Motor neuron (in vitro differentiated cells): Measurements from ENCODE around the gene UBALD1. TPM values are rescaled to one million over a fixed set of nuclear protein-coding genes. Genes with fewer than 3 reads are reported as not detected.
"Not testable (repeated sequence)": the region's sequence is repeated elsewhere in the genome, so short reads cannot be mapped to it uniquely, and the experiment has no call there.

ENCODE experiments used
- ATAC-seq, 8 experiments: fragments of 200-7000 bp; cut with Tn5 transposase; replicated peaks in 6 of 8; 2 replicates each; pipeline ENCODE4 v1.8.0; 2021; ENCODE audit warnings: mild to moderate bottlenecking in 8 of 8, moderate library complexity in 8 of 8
- H3K27ac ChIP-seq, 2 donors: fragments of 250-450 bp; sonication (Bioruptor Pico); 2 replicates each; pipeline ENCODE4 v1.9.0; 2021; ENCODE audit warnings: antibody characterized with exemption in 2 of 2, mild to moderate bottlenecking in 2 of 2, moderate library complexity in 1 of 2
- H3K4me1 ChIP-seq, 2 donors: fragments of 250-450 bp; sonication (Bioruptor Pico); replicated peaks in 1 of 2; 2 replicates each; pipeline ENCODE4 v1.6.1; 2021; ENCODE audit warnings: antibody characterized with exemption in 2 of 2, mild to moderate bottlenecking in 2 of 2, moderate library complexity in 1 of 2
- H3K4me3 ChIP-seq, 5 donors: fragments of 250-450 bp; sonication (Bioruptor Pico); 2 replicates each; pipeline ENCODE4 v1.9.0; 2021; ENCODE audit warnings: antibody characterized with exemption in 5 of 5, mild to moderate bottlenecking in 5 of 5, moderate library complexity in 4 of 5
- WGBS, 10 experiments: fragments of 450-650 bp; shearing (Covaris generic); methylation state at CpG; one replicate each; pipeline ENCODE4 v1.0.0; 2022; 5-methylcytosine and 5-hydroxymethylcytosine counted together
- in situ Hi-C, 9 experiments: fragments of 400-800 bp; cut with MboI; loops; one replicate each; pipeline ENCODE4 v1.15.0; 2021; ENCODE audit warnings: low sequenced_read_pairs in 9 of 9, low pct_unique_long_range_greater_than_20kb in 2 of 9; ENCODE audit not compliant: unreplicated experiment in 9 of 9
- total RNA-seq, 8 experiments: library from RNA; unstranded; fragments of 300-600 nt; gene quantifications; 2 replicates each; pipeline versions ENCODE4 v1.2.3 to v1.2.4, GENCODE V29; 2022

Gene UBALD1
- total RNA-seq, 8 experiments from 2014 or later = 6.9 to 20.8 (median 11.3) TPM

DNA sequence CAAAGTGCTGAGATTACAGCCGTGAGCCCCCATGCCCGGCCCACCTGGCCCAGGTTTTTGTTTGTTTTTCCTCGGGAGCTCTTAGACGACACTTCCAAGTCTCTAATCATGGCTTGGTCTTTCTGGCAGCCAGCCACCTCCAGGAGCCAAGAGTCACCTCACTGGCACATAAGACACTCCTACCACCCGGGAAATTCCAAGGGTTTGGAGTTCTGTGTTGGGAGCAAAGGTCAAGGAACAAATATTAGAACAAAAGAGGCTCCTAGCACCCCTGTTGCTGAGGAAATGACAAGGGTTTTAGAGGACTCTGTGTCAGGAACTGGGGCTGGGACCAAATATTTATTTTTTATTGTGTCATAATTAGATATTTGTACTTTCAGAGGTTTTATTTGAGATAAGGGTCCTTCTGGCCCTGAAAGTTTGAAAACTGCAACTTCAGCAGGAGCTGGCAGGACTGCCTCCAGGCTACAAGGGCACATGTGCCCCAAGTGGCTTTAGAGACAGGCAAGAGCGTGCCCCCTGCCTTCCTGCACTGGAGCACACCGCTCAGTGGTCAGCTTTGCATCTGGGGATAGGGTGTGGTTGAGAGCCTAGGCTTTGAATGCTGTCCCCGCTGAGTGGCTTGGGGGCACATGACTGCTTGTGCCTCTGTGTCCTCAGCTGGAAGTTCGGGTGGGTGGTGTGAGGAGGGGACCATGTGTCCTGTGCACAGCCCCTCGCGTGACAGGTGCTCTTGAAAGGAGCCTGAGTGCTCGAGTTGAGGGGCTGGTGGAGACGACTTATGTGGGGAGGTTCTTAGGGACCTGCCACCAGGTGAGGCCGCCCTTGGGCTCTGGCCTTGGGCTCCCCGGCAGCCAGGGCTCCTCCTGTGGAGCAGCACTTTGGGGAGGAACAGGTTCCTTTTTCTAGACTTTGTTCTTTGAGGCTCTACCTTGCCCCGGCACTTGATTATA, 39.6 kb upstream of the UBALD1 start:
- peak in 2 of 8 experiments; percentile 28 to 29 for ATAC-seq
- no peaks in the 10 kb centered on the region for H3K4me1 ChIP-seq
- no peak overlapping the region for H3K4me3 ChIP-seq
- in situ Hi-C loops = no loop called here
- no peak overlapping the region for H3K27ac ChIP-seq
- 53 to 100% (median 85%) methylated on average over 1 to 9 of the region's 16 CpGs; no CpG with 5 or more reads in 1 of the 10 experiments for WGBS, 10 experiments

DNA sequence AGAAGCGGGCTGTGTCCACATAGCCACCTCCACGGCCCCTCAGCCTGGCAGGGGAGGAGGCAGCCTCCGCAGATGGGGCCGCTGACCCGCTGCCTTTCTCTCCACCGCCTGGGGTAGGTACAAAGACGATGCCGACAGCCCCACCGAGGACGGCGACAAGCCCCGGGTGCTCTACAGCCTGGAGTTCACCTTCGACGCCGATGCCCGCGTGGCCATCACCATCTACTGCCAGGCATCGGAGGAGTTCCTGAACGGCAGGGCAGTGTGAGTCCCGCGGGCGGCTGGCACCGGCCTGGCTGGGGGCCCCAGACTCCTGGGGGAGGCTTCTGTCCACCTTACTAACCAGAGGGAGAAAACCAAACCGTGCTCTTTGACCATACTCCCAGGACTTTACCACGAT, 37.9 kb upstream of the UBALD1 start:
- in situ Hi-C loops = no loop called here
- no peak for ATAC-seq

DNA sequence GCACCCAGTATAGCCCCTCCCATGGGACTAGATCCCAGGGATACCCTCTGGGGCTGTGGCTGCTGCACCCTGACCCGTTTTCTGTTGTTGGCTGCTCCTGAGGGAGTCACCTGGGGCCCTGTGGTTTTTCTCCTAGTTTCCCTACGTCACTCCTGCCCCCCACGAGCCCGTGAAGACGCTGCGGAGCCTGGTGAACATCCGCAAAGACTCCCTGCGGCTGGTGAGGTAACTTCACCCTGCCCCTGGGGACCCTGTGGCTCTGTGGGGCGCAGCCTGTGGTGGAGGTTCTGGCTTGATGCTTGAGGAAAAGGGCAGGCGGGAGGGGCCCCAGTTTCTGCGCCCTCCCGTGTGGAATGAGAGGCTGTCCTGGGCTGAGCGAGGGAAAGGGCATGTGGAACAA, 37.1 kb upstream of the UBALD1 start:
- in situ Hi-C loops = no loop called here
- WGBS, 10 experiments = 92 to 100% (median 100%) methylated on average over 1 to 7 of the region's 13 CpGs; no CpG with 5 or more reads in 5 of the 10 experiments
- no peak for ATAC-seq

More for the DNA sequence above, 37.9 kb upstream of the UBALD1 start:
- no peaks in the 10 kb centered on the region for H3K4me1 ChIP-seq
- WGBS, 10 experiments = 92 to 100% (median 100%) methylated on average over 2 to 5 of the region's 25 CpGs; no CpG with 5 or more reads in 6 of the 10 experiments
- no peak overlapping the region for H3K27ac ChIP-seq
- H3K4me3 ChIP-seq = no peak overlapping the region

DNA sequence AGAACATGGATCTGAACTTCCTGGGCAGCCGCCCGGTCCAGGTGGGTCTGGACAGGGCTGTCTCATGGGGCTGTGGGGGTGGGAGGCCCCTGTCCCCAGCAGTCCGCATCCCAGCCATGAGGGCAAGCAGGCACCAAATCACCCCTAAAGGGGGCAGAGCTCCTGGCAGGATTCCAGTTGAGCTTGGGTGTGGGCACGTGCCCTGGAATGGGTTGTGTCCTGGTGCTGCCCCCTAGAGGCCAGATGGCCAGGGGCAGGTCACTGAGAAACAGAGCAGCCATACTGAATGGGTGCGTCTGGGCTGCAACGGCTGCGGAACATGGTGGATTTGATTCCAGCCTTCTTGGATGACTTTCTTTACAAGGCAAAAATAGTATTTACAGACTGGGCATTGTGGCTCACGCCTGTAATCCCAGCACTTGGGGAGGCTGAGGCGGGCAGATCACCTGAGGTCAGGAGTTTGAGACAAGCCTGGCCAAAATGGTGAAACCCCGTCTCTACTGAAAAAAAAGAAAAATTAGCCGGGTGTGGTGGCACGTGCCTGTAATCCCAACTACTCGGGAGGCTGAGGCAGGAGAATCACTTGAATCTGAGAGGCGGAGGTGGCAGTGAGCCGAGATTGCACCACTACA, 35.9 kb upstream of the UBALD1 start:
- peak in 7 of 8 experiments; percentile 38 to 89 (median 49) for ATAC-seq
- H3K4me1 ChIP-seq, H3K4me3 ChIP-seq, H3K27ac ChIP-seq, in situ Hi-C loops: not testable (repeated sequence)
- 75 to 100% (median 92%) methylated on average over 1 to 11 of the region's 15 CpGs; no CpG with 5 or more reads in 1 of the 10 experiments for WGBS, 10 experiments

More for the DNA sequence above, 37.1 kb upstream of the UBALD1 start:
- Histone ChIP-seq H3K4me1 (no peaks in the 10 kb centered on the region), H3K27ac (no peak overlapping the region), H3K4me3 (no peak overlapping the region)

DNA sequence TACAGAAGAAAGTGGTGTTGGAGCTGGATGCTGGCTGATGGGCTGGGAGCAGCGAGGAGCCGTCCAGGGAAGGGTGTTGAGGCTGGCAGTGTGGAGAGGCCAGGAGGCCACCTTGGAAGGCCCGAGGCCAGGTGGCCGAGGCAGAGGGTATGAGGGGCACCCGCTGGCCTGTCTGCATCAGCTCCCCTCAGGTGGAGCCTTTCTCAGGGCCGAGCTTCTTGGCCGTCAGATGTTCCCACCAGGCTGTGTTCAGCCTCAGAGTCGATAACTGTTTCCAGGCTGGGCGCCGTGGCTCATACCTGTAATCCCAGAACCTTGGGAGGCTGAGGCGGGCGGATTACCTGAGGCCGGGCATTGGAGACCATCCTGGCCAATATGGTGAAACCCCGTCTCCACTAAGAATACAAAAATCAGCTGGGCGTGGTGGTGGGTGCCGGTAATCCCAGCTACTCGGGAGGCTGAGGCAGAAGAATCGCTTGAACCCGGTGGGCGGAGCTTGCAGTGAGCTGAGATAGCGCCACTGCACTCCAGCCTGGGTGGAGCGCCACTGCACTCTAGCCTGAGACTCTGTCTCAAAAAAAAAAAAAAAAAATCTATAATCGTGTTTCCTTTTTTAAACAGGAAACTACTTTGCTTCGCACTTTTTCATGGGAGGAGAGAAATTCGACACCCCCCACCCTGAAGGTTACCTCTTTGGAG, 35.2 kb upstream of the UBALD1 start:
- Histone ChIP-seq H3K27ac (no peak overlapping the region), H3K4me3 (no peak overlapping the region), H3K4me1 (no peaks in the 10 kb centered on the region)
- in situ Hi-C loops = no loop called here
- 92 to 100% (median 94%) methylated on average over 2 to 18 of the region's 25 CpGs; no CpG with 5 or more reads in 1 of the 10 experiments for WGBS, 10 experiments
- ATAC-seq = no peak

DNA sequence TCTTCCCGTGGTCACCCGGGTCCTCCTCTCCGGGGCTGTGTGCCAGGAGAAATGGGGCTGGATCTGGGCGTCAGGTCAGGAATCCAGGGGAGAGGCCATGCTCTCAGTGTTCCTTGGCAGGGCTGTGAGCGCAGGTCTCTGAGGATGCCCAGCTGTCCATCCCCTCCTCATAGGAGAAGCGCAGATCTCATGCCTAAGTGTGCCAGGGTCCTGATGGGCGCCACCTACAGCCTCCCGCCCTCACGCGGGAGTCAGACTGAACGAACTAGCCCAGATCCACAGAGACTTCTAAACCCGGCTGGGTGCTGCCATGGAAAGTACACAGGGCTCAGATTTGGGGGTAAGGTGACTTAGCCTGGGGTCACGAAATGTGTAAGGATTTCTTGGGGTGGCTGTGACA, 34.2 kb upstream of the UBALD1 start:
- Histone ChIP-seq H3K4me3 (no peak overlapping the region), H3K4me1 (no peaks in the 10 kb centered on the region), H3K27ac (no peak overlapping the region)
- ATAC-seq = no peak
- WGBS, 10 experiments = 88 to 100% (median 100%) methylated on average over 1 to 5 of the region's 13 CpGs; no CpG with 5 or more reads in 6 of the 10 experiments
- in situ Hi-C loops = no loop called here

DNA sequence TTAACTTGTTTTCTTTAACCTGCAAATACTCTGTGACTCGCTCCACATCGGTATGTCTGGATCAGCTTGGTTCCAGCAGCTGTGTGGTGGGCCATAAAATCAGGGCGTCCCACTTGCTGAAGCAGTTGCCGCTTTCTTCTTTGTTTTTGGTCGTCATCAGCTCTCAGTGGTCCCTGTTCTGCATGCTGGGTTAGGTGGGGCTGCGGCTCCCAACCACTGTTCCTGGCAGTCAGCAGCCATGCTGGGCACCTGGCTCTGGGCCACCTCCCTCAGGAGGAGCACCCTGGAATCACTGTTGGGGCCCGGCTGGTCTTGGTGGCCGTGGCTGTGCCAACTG, 32.9 kb upstream of the UBALD1 start:
- WGBS, 10 experiments = 90 to 100% (median 100%) methylated on average over 1 to 5 of the region's 8 CpGs; no CpG with 5 or more reads in 5 of the 10 experiments

DNA sequence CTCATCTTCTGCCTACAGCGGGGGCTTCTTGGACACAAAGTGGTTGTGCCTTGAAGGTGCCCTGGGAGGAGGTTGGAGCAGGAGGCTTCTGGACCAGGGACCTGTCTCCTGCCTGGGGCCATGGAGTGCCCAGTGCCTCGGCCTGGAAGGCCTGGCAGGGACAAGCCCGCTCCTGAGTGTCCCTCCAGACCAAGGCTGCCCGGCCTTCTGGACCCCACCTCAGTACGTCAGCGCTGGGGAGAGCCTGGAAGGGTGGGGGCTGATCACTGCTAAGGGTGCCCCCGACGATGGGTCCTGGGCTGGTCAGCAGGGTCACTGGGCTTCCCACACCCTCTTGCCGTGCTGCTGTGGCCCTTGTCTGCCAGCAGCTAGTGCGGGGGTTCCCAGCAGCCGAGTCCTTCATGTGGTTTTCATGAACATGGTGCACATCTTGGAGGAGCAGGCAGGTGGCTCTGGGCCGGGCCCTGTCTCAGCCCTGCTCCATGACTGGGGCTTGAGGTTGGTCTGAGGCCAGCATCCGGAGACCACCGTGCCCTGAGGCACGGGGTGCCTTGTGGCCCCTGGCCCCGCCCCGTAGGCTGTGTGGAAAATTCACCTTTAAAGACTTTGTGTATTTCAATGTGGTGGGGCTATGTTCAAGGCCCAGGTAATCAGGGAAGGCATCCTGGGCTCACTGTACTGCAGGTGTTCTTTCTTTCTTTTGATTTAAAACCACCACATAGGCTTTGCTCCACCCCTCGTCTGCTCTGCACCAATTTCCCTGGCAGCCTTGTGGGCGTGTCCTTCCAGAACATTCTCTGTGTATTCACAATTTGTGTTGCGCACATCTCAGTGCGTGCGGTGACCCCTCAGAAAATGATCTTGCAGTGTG, 32.3 kb upstream of the UBALD1 start:
- peak in 1 of 8 experiments; percentile 18 for ATAC-seq
- in situ Hi-C loops = no loop called here
- Histone ChIP-seq H3K4me3 (no peak overlapping the region), H3K4me1 (no peaks in the 10 kb centered on the region), H3K27ac (no peak overlapping the region)
- 80 to 94% (median 91%) methylated on average over 1 to 12 of the region's 22 CpGs; no CpG with 5 or more reads in 6 of the 10 experiments for WGBS, 10 experiments

More for the DNA sequence above, 32.9 kb upstream of the UBALD1 start:
- ATAC-seq = no peak
- in situ Hi-C loops = no loop called here
- H3K4me3 ChIP-seq = no peak overlapping the region
- H3K4me1 ChIP-seq = no peaks in the 10 kb centered on the region
- H3K27ac ChIP-seq = no peak overlapping the region

DNA sequence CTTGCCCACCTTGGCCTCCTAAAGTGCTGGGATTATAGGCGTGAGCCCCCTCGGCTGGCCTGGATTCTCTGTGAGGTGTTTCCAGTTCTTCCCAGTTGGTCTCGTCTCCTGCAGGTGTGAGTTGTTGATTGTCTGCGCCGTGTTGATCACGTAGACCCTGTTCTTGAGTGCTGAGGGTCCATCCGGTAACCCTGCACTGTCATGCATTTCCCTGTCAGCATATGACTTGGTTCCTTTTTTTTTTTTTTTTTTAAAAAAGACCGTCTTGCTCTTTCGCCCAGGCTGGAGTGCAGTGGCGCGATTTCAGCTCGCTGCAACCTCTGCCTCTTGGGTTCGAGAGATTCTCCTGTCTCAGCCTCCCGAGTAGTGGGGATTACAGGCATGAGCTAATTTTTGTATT, 27.2 kb upstream of the UBALD1 start:
- ATAC-seq = no peak
- in situ Hi-C loops = no loop called here
- WGBS, 10 experiments = 88 to 100% (median 100%) methylated on average over 1 to 13 of the region's 14 CpGs; no CpG with 5 or more reads in 1 of the 10 experiments
- no peak overlapping the region for H3K27ac ChIP-seq
- H3K4me3 ChIP-seq = no peak overlapping the region
- H3K4me1 ChIP-seq = no peaks in the 10 kb centered on the region

DNA sequence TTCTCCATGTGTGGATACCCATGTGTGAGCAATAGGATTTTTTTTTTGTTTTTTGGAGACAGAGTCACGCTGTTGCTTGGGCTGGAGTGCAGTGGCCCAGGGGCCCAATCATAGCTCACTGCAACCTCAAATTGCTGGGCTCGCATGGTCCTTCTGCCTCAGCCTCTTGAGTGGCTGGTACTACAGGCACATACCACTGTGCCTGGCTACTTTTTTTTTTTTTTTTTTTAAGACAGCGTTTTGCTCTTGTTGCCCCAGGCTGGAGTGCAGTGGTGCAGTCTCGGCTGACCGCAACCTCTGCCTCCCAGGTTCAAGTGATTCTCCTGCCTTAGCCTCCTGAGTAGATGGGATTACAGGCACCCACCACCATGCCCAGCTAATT, 26.6 kb upstream of the UBALD1 start:
- H3K27ac ChIP-seq = no peak overlapping the region
- peak in 1 of 8 experiments; percentile 17 for ATAC-seq
- in situ Hi-C loops = no loop called here
- H3K4me3 ChIP-seq = no peak overlapping the region
- H3K4me1 ChIP-seq = no peaks in the 10 kb centered on the region
- WGBS, 10 experiments = 60 to 100% (median 97%) methylated on average over 1 to 5 of the region's 5 CpGs; no CpG with 5 or more reads in 4 of the 10 experiments

DNA sequence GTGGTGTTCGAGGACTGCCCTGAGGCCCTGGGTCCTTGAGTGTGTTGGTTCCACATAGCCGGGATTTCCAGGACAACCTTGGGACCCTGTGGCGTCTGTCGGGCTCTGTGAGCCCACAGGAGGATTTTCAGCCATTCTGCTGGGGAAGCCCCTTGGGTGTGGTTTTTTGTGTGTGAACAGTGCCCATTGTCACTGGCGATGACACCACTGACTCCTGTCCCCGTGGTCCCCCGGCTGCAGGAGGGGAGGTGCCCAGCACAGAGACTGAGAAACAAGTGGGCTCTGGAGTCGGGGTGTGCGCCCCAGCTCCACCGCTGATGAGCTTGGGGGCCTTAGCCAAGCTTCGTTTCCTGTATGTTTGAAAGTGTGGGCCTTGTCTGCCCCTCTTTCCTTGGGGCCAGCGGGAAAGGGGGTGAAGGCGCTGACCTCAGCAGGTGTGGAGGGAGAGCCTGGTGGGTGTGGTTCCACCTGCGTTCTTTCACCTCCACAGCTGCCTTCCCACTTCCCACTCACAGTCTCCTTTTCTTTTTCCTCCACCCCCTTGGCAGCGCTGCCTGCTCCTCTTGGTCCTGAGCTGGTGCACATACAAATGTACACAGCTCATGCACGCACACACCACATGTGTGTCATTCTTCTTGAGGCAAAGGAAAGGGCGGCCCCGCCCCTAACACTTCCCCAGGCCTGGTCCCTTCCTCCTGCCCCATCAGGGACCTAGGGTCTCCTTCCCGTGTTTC, 26.1 kb upstream of the UBALD1 start:
- in situ Hi-C loops = no loop called here
- Histone ChIP-seq H3K4me3 (no peak overlapping the region), H3K4me1 (no peaks in the 10 kb centered on the region), H3K27ac (no peak overlapping the region)
- WGBS, 10 experiments = 34 to 100% (median 88%) methylated on average over 1 to 8 of the region's 19 CpGs; no CpG with 5 or more reads in 3 of the 10 experiments
- ATAC-seq = peak in 7 of 8 experiments; percentile 26 to 87 (median 34)
